NCI-H510A (cell line): ENCODE measurements around the gene OR5L2.
"Not testable (repeated sequence)": the region's sequence is repeated elsewhere in the genome, so short reads cannot be mapped to it uniquely, and the experiment has no call there.

ENCODE experiments used
- DNase-seq: peaks from one replicate; lab custom pipeline; 2025; lab: John Stamatoyannopoulos, UW

Gene OR5L2

GRCh38 chr11:55826919-55827318 lies at the start of gene OR5L2:
OR5L2 (plus strand) TSS chr11:55827219; CDS start chr11:55827219, 0 bp downstream.
- no peak for DNase-seq

GRCh38 chr11:55791606-55792005 lies 35.4 kb upstream of the OR5L2 start:
- DNase-seq: no peak

GRCh38 chr11:55793321-55793720 lies 33.7 kb upstream of the OR5L2 start:
- DNase-seq: no peak

GRCh38 chr11:55795256-55795655 lies 31.8 kb upstream of the OR5L2 start, which contains the start of gene OR5D14:
OR5D14 (plus strand) TSS chr11:55795556; CDS start chr11:55795556, 0 bp downstream.
- DNase-seq: no peak

- no peak for DNase-seq
These were observed 20.8 kb upstream of the OR5L2 start for GRCh38 chr11:55806248-55806647.

GRCh38 chr11:55811067-55811466 lies 16.0 kb upstream of the OR5L2 start, which contains the start of gene OR5L1:
OR5L1 (plus strand) TSS chr11:55811367; CDS start chr11:55811467, 100 bp downstream.
- DNase-seq: no peak

- no peak for DNase-seq
These were observed 7.7 kb upstream of the OR5L2 start, which contains the start of gene OR5D18 for GRCh38 chr11:55819330-55819729. OR5D18 (plus strand) TSS chr11:55819630; CDS start chr11:55819630, 0 bp downstream.

GRCh38 chr11:55838452-55838851 lies 11.4 kb downstream of the OR5L2 start, which contains the start of gene OR5D16:
OR5D16 (plus strand) TSS chr11:55838752; CDS start chr11:55838752, 0 bp downstream.
- DNase-seq: no peak

- no peak for DNase-seq
These were observed 20.4 kb downstream of the OR5L2 start for GRCh38 chr11:55847453-55847852.

- DNase-seq: no peak
These were observed 22.0 kb downstream of the OR5L2 start for GRCh38 chr11:55849037-55849436.

GRCh38 chr11:55852141-55852540 lies 25.1 kb downstream of the OR5L2 start:
- DNase-seq: no peak

GRCh38 chr11:55854704-55855103 lies 27.7 kb downstream of the OR5L2 start:
- no peak for DNase-seq

GRCh38 chr11:55867354-55867753 lies 40.3 kb downstream of the OR5L2 start:
- DNase-seq: not testable (repeated sequence)

- not testable (repeated sequence) for DNase-seq
These were observed 45.7 kb downstream of the OR5L2 start for GRCh38 chr11:55872731-55873130.

- not testable (repeated sequence) for DNase-seq
These were observed 46.1 kb downstream of the OR5L2 start for GRCh38 chr11:55873146-55873545.
